GM12874 (cell line): Measurements from ENCODE around the gene NOL4L.

Source experiments
- CTCF ChIP-seq: IDR thresholded peaks from 2 replicates; pipeline ENCODE4 v1.5.1; 2011; ENCODE audit warnings: low read depth, mild to moderate bottlenecking, control low read depth, low read length, moderate library complexity; ENCODE audit not compliant: insufficient read depth

Gene NOL4L

GRCh38 chr20:32517914-32518592, 67.1 kb downstream of the NOL4L start:
- TF ChIP-seq CTCF: no peak

GRCh38 chr20:32517518-32517873, 67.6 kb downstream of the NOL4L start:
- no peak for TF ChIP-seq CTCF

- no peak for TF ChIP-seq CTCF
Observed at GRCh38 chr20:32516583-32517517, 68.3 kb downstream of the NOL4L start.

GRCh38 chr20:32515631-32516101, 69.5 kb downstream of the NOL4L start:
- TF ChIP-seq CTCF: no peak

GRCh38 chr20:32514760-32515159, 70.4 kb downstream of the NOL4L start:
- no peak for TF ChIP-seq CTCF

- TF ChIP-seq CTCF: no peak
Observed at GRCh38 chr20:32513031-32513866, 71.9 kb downstream of the NOL4L start.

GRCh38 chr20:32512047-32512385, 73.1 kb downstream of the NOL4L start:
- TF ChIP-seq CTCF: no peak
